Rectal smooth muscle tissue (tissue), 1 donor: ENCODE results near the gene APAF1.

Source experiments
- H3K27ac ChIP-seq: one replicate; pipeline ENCODE4 v1.7.0; 2013; ENCODE audit warnings: low read depth, low read length, inconsistent platforms
- H3K27me3 ChIP-seq: one replicate; pipeline ENCODE4 v1.7.0; 2013; ENCODE audit warnings: low read length; ENCODE audit not compliant: control insufficient read depth, insufficient read depth
- H3K36me3 ChIP-seq: one replicate; pipeline ENCODE4 v1.7.0; 2013; ENCODE audit warnings: low read length; ENCODE audit not compliant: control insufficient read depth, insufficient read depth
- H3K4me1 ChIP-seq: one replicate; pipeline ENCODE4 v1.7.0; 2013; ENCODE audit warnings: low read length; ENCODE audit not compliant: control insufficient read depth, insufficient read depth
- H3K4me3 ChIP-seq: one replicate; pipeline ENCODE4 v1.7.0; 2013; ENCODE audit warnings: low read length
- H3K9ac ChIP-seq: one replicate; pipeline ENCODE4 v1.7.0; 2013; ENCODE audit warnings: low read length

APAF1 gene

DNA sequence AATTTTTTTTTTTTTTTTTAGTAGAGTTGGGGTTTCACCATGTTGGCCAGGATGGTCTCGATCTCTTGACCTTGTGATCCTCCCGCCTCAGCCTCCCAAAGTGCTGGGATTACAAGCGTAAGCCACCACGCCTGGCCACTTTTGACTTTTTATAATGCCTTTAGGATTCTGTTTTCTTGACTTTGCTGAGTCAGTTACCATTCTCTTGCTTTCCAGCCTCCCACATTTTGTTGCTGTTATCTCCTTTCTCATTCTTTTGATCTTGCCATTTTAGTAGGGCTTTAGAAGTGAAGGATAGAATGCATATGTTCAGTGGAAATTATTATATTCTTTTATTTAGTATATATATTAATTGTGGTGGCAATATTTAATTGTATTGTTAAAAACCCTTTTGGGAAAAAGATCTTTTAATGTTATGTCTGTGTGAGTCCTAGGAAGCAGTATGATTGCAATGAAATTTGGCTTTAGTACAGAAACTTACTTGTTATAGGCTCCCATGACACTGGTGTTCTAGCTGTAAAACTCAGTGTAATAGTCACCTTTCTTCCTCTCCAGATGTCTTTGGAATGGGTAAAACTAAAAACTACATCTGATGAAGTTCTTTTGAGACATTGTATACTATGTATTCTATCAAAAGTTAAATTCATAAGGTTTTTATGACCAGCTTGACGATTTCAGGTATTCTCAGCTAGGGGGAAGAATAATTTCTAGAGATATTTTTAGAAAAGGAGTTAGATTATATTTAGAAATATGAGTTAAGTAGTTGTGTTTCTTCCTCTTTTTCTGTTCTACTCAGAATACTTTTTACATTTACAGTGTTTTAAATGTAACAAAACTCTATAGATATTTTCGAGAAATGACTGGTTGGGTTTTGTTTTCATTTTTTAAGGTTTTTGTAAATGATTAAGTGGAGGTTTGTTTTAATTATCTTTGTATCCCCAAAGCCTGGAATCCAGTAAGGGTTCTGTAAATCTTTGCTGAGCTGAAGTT is 74.7 kb downstream of the APAF1 start:
- Histone ChIP-seq H3K27me3 (no peaks in the 10 kb centered on the region), H3K36me3 (peaks cover 9% of the 10 kb centered on the region)

GRCh38 chr12:98721204-98721702 is 76.2 kb downstream of the APAF1 start:
- Histone ChIP-seq H3K27me3 (no peaks in the 10 kb centered on the region), H3K4me3 (no peak overlapping the region), H3K27ac (no peak overlapping the region), H3K9ac (no peak overlapping the region), H3K4me1 (no peaks in the 10 kb centered on the region), H3K36me3 (peaks cover 10% of the 10 kb centered on the region)

More for the DNA sequence above, 74.7 kb downstream of the APAF1 start:
- Histone ChIP-seq H3K4me3 (no peak overlapping the region), H3K4me1 (no peaks in the 10 kb centered on the region), H3K9ac (no peak overlapping the region), H3K27ac (no peak overlapping the region)

DNA sequence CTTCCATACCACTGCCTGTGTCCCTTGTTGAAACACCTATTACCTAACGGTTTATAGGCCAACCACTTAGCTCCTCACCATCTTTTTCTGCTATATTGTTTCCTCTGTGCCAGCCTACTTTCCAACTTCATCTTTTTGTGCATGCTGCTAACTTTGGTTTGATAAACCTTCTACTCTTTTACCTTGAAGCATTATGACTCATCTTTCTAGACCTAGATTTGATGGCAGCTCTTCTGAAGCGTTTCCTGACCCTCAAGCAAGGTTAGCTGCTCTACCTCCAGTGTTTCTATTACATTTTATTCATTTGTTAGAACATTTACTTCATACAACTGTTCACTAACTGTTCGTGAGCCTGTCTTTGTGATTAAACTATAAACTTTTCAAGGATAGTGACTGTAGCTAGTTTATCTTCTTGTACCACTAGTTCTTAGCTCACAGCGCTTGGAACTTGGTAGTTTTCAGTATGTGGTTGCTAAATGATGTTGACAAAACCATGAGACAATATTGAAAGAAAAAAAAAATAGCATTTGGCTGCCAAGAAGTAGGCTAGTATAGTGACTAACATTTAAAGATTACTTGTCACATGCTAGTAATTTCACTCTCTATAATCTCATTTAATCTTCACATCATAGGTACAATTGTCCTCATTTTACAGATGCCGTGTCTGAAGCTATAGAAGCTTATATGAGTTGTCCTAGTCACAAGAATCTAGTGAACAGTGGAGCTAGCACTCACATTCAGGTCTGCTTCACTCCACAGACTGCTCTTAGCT is 79.5 kb downstream of the APAF1 start:
- Histone ChIP-seq H3K27me3 (no peaks in the 10 kb centered on the region), H3K27ac (no peak overlapping the region), H3K9ac (no peak overlapping the region), H3K4me1 (no peaks in the 10 kb centered on the region), H3K36me3 (peaks cover 14% of the 10 kb centered on the region), H3K4me3 (no peak overlapping the region)

DNA sequence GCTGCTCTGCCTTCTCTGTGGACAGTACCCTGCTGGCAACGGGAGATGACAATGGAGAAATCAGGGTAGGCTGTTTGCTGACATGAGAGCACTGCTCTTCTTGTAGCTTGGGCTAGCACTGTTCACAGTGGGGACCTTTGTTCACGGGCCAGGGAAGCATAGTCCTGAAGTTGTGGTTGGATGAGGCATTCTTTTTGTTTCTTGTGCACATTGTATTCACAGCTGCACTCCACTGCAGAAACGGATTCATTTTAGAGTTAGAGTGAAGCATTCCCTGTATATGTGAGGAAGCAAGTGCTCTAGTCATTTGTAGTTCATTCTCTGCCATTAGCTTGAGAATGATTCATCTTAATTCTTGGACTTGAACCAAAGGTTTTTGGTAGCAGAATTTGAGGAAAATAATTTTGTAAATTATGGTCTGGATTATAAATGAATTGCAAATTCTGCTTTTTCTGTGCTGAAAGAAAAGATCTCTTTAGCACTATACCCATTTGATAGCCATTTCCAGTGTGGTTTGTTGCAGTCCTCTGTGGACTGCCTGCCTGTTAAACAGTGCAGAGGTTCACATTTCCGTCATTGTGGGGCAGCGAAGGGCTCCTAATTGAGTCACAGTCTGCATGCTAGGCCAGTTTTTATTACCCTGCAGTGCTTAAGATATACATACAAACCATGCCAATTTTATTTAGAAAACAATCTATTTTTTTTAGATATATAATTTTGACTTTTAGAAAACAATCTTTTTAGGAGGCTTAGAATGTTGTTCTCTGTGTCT is 80.6 kb downstream of the APAF1 start:
- peaks cover 14% of the 10 kb centered on the region for H3K36me3 ChIP-seq
- H3K27ac ChIP-seq, result no peak overlapping the region
- no peaks in the 10 kb centered on the region for H3K4me1 ChIP-seq
- no peak overlapping the region for H3K9ac ChIP-seq
- no peak overlapping the region for H3K4me3 ChIP-seq
- H3K27me3 ChIP-seq, result no peaks in the 10 kb centered on the region

GRCh38 chr12:98727196-98727595 is 82.1 kb downstream of the APAF1 start:
- Histone ChIP-seq H3K27ac (no peak overlapping the region), H3K36me3 (peaks cover 22% of the 10 kb centered on the region), H3K27me3 (no peaks in the 10 kb centered on the region), H3K9ac (no peak overlapping the region), H3K4me3 (no peak overlapping the region), H3K4me1 (no peaks in the 10 kb centered on the region)

DNA sequence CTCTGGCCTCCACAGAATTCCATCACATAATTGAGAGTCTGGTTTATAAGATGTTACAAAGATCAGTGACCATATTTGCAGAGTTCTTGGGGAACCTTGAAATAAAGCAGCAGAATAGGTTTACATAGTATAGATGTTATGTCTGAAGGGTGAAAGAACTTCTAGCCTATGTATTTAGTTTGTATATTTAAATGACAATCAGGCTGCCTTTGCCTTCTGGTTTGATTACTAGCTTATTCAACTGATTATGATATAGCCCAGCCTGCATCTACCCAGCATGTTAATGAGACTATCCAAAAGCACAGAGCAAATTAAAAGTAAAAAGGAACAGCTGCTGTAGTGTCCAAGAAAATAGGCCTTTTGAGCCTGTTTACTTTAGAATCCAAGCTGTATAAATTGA is 85.3 kb downstream of the APAF1 start:
- Histone ChIP-seq H3K36me3 (peaks cover 15% of the 10 kb centered on the region), H3K4me1 (no peaks in the 10 kb centered on the region), H3K27me3 (no peaks in the 10 kb centered on the region), H3K4me3 (no peak overlapping the region), H3K27ac (no peak overlapping the region), H3K9ac (no peak overlapping the region)

DNA sequence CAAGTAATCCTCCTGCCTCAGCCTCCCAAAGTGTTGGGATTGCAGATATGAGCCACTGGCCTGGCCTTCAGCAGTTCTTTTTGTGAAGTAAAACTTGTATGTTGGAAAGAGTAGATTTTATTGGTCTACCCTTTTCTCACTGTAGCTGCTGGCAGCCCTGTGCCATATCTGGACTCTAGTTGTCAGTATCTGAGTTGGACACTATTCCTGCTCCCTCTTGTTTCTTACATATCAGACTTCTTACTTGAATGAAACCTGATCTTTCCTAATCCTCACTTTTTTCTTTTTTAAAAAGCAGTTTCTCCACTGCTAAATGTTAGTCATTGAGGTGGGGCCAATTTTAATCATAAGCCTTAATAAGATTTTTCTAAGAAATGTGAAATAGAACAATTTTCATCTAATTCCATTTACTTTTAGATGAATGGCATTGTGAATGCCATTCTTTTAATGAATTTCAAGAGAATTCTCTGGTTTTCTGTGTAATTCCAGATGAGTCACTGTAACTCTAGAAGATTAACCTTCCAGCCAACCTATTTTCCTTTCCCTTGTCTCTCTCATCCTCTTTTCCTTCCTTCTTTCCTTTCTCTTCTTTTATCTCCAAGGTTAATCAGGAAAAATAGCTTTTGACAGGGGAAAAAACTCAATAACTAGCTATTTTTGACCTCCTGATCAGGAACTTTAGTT is 88.7 kb downstream of the APAF1 start:
- no peak overlapping the region for H3K27ac ChIP-seq
- peaks cover 2% of the 10 kb centered on the region for H3K4me1 ChIP-seq
- peaks cover 14% of the 10 kb centered on the region for H3K36me3 ChIP-seq
- H3K4me3 ChIP-seq, result no peak overlapping the region
- no peaks in the 10 kb centered on the region for H3K27me3 ChIP-seq
- no peak overlapping the region for H3K9ac ChIP-seq

DNA sequence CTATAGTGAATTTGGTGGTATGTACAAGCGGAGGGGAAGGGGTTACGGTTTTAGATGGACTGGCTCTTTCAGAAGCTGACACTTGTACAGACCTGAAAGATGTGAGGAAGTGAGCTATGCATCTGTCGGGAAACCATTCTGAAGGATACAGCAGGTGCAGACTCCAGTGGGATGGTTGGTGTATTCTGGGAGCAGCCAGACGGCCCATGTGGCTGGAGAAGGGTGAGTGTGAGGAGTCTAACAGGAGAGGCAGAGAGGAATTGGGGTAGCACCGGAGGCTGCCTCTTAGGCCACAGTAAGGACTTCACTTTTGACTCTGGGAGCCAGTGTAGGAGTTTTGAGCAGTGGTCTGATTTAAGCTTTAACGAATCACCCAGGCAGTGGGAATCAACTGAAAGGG is 90.7 kb downstream of the APAF1 start:
- H3K9ac ChIP-seq, result no peak overlapping the region
- no peaks in the 10 kb centered on the region for H3K27me3 ChIP-seq
- peaks cover 2% of the 10 kb centered on the region for H3K4me1 ChIP-seq
- no peak overlapping the region for H3K4me3 ChIP-seq
- peaks cover 13% of the 10 kb centered on the region for H3K36me3 ChIP-seq
- no peak overlapping the region for H3K27ac ChIP-seq

GRCh38 chr12:98736352-98737321 is 91.5 kb downstream of the APAF1 start:
- peaks cover 2% of the 10 kb centered on the region for H3K4me1 ChIP-seq
- no peak overlapping the region for H3K4me3 ChIP-seq
- H3K27ac ChIP-seq, result no peak overlapping the region
- no peak overlapping the region for H3K9ac ChIP-seq
- H3K27me3 ChIP-seq, result no peaks in the 10 kb centered on the region
- peaks cover 9% of the 10 kb centered on the region for H3K36me3 ChIP-seq

DNA sequence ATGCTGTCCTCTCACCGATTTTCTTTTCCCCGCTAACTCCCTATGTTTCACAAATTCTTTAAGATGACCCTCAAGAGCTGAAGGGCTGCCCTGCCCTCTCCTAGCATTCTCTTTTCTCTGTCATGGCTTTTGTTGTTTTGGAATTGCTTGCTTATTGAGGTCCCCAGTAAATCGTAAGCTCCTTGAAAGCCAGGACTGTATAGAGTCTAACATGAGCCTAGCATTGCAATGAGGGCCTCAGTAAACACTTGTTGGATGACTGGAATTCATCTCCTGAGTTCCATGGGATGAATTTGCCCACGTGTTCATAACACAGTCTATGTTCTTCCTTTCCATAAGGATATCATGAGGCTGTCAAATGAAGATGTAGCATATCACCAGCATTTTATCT is 92.2 kb downstream of the APAF1 start:
- Histone ChIP-seq H3K9ac (no peak overlapping the region), H3K4me1 (peaks cover 2% of the 10 kb centered on the region), H3K36me3 (peaks cover 6% of the 10 kb centered on the region), H3K4me3 (no peak overlapping the region), H3K27ac (no peak overlapping the region), H3K27me3 (no peaks in the 10 kb centered on the region)

- no peak overlapping the region for H3K9ac ChIP-seq
- peaks cover 6% of the 10 kb centered on the region for H3K36me3 ChIP-seq
- no peak overlapping the region for H3K4me3 ChIP-seq
- peaks cover 2% of the 10 kb centered on the region for H3K4me1 ChIP-seq
- no peaks in the 10 kb centered on the region for H3K27me3 ChIP-seq
- no peak overlapping the region for H3K27ac ChIP-seq
Observed at GRCh38 chr12:98738002-98738401, 92.9 kb downstream of the APAF1 start.
